HFF-Myc (cell line): ENCODE measurements around the gene KCNH5.

Experiments used
- DNase-seq: peaks from one replicate; pipeline ENCODE4 v3.0.0-alpha.2; 2011; ENCODE audit warnings: low read depth; ENCODE audit errors: extremely low read depth
- H3K4me3 ChIP-seq: replicated peaks from 2 replicates; pipeline ENCODE4 v1.5.1; 2011; ENCODE audit warnings: low read depth, mild to moderate bottlenecking, control low read depth, low read length
- TF ChIP-seq, protein P1 (sequence below): IDR thresholded peaks from 2 replicates; pipeline ENCODE4 v1.5.1; 2012; ENCODE audit warnings: mild to moderate bottlenecking, low read depth, low read length, control low read depth; ENCODE audit errors: missing control alignments

KCNH5 gene

GRCh38 chr14:62938778-62939177 lies 106.5 kb downstream of the KCNH5 start:
- TF ChIP-seq, protein P1, sequence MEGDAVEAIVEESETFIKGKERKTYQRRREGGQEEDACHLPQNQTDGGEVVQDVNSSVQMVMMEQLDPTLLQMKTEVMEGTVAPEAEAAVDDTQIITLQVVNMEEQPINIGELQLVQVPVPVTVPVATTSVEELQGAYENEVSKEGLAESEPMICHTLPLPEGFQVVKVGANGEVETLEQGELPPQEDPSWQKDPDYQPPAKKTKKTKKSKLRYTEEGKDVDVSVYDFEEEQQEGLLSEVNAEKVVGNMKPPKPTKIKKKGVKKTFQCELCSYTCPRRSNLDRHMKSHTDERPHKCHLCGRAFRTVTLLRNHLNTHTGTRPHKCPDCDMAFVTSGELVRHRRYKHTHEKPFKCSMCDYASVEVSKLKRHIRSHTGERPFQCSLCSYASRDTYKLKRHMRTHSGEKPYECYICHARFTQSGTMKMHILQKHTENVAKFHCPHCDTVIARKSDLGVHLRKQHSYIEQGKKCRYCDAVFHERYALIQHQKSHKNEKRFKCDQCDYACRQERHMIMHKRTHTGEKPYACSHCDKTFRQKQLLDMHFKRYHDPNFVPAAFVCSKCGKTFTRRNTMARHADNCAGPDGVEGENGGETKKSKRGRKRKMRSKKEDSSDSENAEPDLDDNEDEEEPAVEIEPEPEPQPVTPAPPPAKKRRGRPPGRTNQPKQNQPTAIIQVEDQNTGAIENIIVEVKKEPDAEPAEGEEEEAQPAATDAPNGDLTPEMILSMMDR, result no peak
- no peak overlapping the region for H3K4me3 ChIP-seq
- no peak for DNase-seq

DNA sequence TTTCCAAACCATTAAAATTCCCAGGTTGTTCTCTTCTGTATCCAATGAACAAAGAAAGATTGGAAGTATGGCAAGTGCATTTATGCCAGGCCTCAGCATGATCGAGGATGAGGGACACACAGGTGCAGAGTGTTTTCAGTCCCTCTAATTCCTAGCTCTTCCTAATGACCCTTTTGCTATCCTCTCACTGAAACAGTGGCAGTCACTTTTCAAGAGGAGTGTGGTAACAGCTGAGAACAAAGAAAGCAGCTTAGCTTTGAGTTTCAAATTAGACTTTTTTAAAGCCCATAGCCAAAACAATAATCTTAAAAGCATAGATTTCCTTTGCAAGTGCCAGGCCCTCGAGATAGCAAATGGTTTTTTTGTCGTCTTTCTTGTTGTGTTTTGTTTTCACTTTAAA lies 110.8 kb downstream of the KCNH5 start:
- DNase-seq, result no peak
- TF ChIP-seq, protein P1, result no peak
- H3K4me3 ChIP-seq, result no peak overlapping the region

DNA sequence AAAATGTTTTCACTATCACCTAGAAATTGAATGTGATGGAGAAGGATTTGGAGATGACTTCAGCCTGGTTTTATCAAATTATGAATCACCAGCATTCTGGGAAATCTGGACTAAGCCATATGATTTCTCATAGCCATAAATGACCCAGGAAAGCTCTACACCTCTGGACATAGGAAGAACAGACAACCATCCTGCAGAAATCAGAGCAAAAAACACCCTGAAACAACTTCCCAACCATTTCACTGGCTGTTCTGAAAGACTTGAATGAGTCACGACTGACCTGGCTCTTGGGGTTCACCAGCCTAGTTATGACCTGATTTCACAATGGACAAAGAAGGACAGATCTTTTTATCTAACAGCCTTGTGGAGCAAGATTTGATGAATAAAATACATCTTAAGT lies 123.8 kb downstream of the KCNH5 start:
- no peak overlapping the region for H3K4me3 ChIP-seq
- TF ChIP-seq, protein P1, result no peak
- no peak for DNase-seq

DNA sequence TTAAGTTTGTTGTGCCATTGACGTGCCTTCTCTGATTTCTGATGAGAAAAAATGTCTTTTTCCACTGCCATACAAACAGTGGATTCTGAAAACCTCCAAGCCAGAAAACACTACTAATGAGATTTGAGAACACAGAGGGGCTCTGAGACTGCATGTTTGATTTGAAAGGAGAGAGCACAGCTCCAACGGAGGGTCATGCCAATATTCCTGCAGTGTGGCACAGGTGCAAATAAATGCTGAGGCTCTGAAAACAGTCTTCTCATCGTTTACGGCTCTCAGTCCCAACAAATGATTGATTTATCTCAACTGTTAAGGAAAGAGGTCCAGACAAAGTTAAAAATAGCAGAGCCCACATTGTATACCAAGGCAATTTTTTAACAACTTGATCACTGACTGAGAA lies 128.7 kb downstream of the KCNH5 start:
- no peak overlapping the region for H3K4me3 ChIP-seq
- TF ChIP-seq, protein P1, result no peak
- DNase-seq, result no peak

DNA sequence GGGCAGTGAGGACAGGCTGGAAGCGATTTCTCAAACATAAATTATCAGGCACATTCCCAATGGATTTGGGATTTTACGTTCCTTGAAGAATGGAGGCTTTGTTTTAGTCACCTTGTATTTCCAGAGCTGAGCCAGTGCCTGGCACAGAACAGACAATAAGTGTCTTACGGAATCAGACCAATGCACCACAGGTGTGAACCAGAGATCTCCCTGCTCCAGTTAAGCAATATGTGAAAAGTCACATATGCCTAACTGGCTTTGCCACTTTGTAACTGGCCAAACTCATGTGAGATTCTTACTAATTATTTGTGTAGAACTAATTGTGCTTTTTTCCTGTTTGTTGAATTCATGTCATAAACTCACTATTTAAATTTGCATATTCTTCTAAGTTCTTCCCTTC lies 130.4 kb downstream of the KCNH5 start:
- TF ChIP-seq, protein P1, result no peak
- no peak for DNase-seq
- H3K4me3 ChIP-seq, result no peak overlapping the region

DNA sequence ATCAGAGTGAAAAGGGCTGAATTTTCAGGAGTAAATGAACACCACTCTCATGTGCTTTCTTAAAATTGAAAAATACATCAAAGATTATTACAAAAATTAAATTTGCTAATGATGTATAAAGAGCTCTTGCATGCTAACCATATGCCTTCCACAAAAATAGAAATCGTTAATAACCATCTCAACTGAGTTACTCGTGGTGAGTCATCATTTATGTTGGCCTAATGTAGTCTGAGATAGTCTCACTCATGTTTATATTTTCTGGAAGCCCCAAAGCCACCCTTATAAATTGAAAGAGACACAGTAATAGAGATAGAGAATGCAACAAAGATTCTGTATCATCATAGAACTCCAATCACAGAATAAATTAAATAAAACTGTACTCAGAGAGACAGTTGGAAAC lies 131.2 kb downstream of the KCNH5 start:
- H3K4me3 ChIP-seq, result no peak overlapping the region
- TF ChIP-seq, protein P1, result no peak
- peak; percentile 5 for DNase-seq

DNA sequence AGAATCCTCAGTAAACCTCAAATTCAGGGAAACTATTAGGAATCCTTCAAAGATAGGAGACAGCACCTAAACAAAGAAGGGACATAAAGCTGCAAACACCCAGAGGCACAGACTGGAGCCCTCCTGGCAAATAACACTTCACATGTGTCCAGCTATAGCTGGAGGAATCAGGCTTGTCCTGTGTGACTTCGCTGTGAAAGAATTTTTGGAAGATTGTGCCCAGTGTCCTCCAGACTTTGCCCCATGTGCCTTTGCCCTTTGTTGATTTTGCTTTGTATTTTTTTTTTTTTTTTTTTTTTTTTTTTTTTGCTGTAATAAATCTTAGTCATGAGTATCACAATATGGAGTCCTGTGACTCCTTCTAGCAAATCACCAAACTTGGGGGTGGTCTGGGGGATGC lies 136.8 kb downstream of the KCNH5 start:
- no peak overlapping the region for H3K4me3 ChIP-seq
- TF ChIP-seq, protein P1, result no peak
- DNase-seq, result no peak
